ENCODE results near the gene BRK1. TPM values are rescaled to one million over a fixed set of nuclear protein-coding genes. Genes with fewer than 3 reads are reported as not detected.
"Not testable (repeated sequence)": the region's sequence is repeated elsewhere in the genome, so short reads cannot be mapped to it uniquely, and the experiment has no call there.

The BRK1 gene
- total RNA-seq, 4 donors from 2014 or later, result 68.2 to 86.8 (median 69.3) TPM

GRCh38 chr3:10088256-10088655, 27.2 kb upstream of the BRK1 start:
- no peak for ATAC-seq
- no peak overlapping the region for H3K4me3 ChIP-seq
- intact Hi-C loops (cut with DNase I; ENCODE audit: low total_unique reads), result no loop called here
- H3K27ac ChIP-seq, result no peak overlapping the region
- no peaks in the 10 kb centered on the region for H3K9me3 ChIP-seq
- H3K4me1 ChIP-seq, result no peaks in the 10 kb centered on the region
- H3K27me3 ChIP-seq, result no peaks in the 10 kb centered on the region
- no peak for DNase-seq
- no peak for TF ChIP-seq CTCF (IDR thresholded peaks at IDR 0.05 in 4 of 5, conservative IDR thresholded peaks at IDR 0.05 in 1 of 5)
- in situ Hi-C loops (cut with MboI; ENCODE audit: low sequenced_read_pairs in 4 of 4), result no loop called here
- H3K36me3 ChIP-seq, result no peaks in the 10 kb centered on the region

GRCh38 chr3:10090179-10090578, 25.3 kb upstream of the BRK1 start:
- no peaks in the 10 kb centered on the region for H3K27me3 ChIP-seq
- in situ Hi-C loops (cut with MboI; ENCODE audit: low sequenced_read_pairs in 4 of 4) (no loop called here), intact Hi-C loops (cut with DNase I; ENCODE audit: low total_unique reads) (no loop called here)
- no peak for TF ChIP-seq CTCF (IDR thresholded peaks at IDR 0.05 in 4 of 5, conservative IDR thresholded peaks at IDR 0.05 in 1 of 5)
- no peak for TF ChIP-seq POLR2A (IDR thresholded peaks at IDR 0.05)
- H3K36me3 ChIP-seq, result no peaks in the 10 kb centered on the region
- ATAC-seq, result no peak
- H3K4me3 ChIP-seq, result no peak overlapping the region
- H3K9me3 ChIP-seq, result no peaks in the 10 kb centered on the region
- DNase-seq, result no peak
- H3K4me1 ChIP-seq, result no peaks in the 10 kb centered on the region
- no peak overlapping the region for H3K27ac ChIP-seq

- ATAC-seq; DNase-seq; H3K9me3 ChIP-seq; H3K36me3 ChIP-seq; H3K4me3 ChIP-seq; intact Hi-C loops (cut with DNase I; ENCODE audit: low total_unique reads); H3K27ac ChIP-seq; in situ Hi-C loops (cut with MboI; ENCODE audit: low sequenced_read_pairs in 4 of 4); H3K27me3 ChIP-seq; H3K4me1 ChIP-seq: not testable (repeated sequence)
Observed at GRCh38 chr3:10090774-10091173, 24.7 kb upstream of the BRK1 start.

- H3K36me3 ChIP-seq; H3K9me3 ChIP-seq; H3K27ac ChIP-seq; intact Hi-C loops (cut with DNase I; ENCODE audit: low total_unique reads); DNase-seq; ATAC-seq; H3K27me3 ChIP-seq; H3K4me3 ChIP-seq; H3K4me1 ChIP-seq; in situ Hi-C loops (cut with MboI; ENCODE audit: low sequenced_read_pairs in 4 of 4): not testable (repeated sequence)
Observed at GRCh38 chr3:10091387-10091786, 24.1 kb upstream of the BRK1 start.

GRCh38 chr3:10093678-10094077, 21.8 kb upstream of the BRK1 start:
- no peak for ATAC-seq
- Histone ChIP-seq H3K4me3 (no peak overlapping the region), H3K27me3 (no peaks in the 10 kb centered on the region), H3K9me3 (no peaks in the 10 kb centered on the region), H3K4me1 (no peaks in the 10 kb centered on the region), H3K27ac (no peak overlapping the region), H3K36me3 (no peaks in the 10 kb centered on the region)
- in situ Hi-C loops (cut with MboI; ENCODE audit: low sequenced_read_pairs in 4 of 4), result no loop called here
- no peak for TF ChIP-seq CTCF (IDR thresholded peaks at IDR 0.05 in 4 of 5, conservative IDR thresholded peaks at IDR 0.05 in 1 of 5)
- TF ChIP-seq POLR2A (IDR thresholded peaks at IDR 0.05), result no peak
- no peak for DNase-seq
- intact Hi-C loops (cut with DNase I; ENCODE audit: low total_unique reads), result no loop called here

- Histone ChIP-seq H3K9me3 (no peaks in the 10 kb centered on the region), H3K27ac (no peak overlapping the region), H3K4me1 (no peaks in the 10 kb centered on the region), H3K4me3 (no peak overlapping the region), H3K27me3 (no peaks in the 10 kb centered on the region), H3K36me3 (no peaks in the 10 kb centered on the region)
- ATAC-seq (no peak), DNase-seq (no peak)
- TF ChIP-seq CTCF (IDR thresholded peaks at IDR 0.05 in 4 of 5, conservative IDR thresholded peaks at IDR 0.05 in 1 of 5) (no peak), POLR2A (IDR thresholded peaks at IDR 0.05) (no peak)
- intact Hi-C loops (cut with DNase I; ENCODE audit: low total_unique reads) (no loop called here), in situ Hi-C loops (cut with MboI; ENCODE audit: low sequenced_read_pairs in 4 of 4) (no loop called here)
Observed at GRCh38 chr3:10099041-10099440, 16.4 kb upstream of the BRK1 start.
